ENCODE data around the gene RNF224. TPM values are rescaled to one million over a fixed set of nuclear protein-coding genes. Genes with fewer than 3 reads are reported as not detected.

The RNF224 gene
- total and polyA plus RNA-seq, 2 of the 13 experiments (the other 11 are each of a cell fraction or from before 2014, with no cell fraction given), result 0.09 TPM; not detected in 1

- TF ChIP-seq IKZF4 (CRISPR knock-in tag; IDR thresholded peaks at IDR 0.05; ENCODE audit: borderline replicate concordance, low read depth, not compliant biosample characterization), result no peak
- TF ChIP-seq KDM5A (IDR thresholded peaks at IDR 0.05; ENCODE audit: borderline replicate concordance, low read length), result no peak
- TF ChIP-seq ZNF496 (CRISPR knock-in tag; IDR thresholded peaks at IDR 0.05; ENCODE audit: insufficient replicate concordance), result no peak
- peak; percentile 78 for TF ChIP-seq ZFX (CRISPR knock-in tag; IDR thresholded peaks at IDR 0.05; ENCODE audit: low read depth)
- TF ChIP-seq PAWR (CRISPR knock-in tag; IDR thresholded peaks at IDR 0.05; ENCODE audit: borderline replicate concordance), result 0 out of 2 replicates have a peak, but pooled peaks have one; percentile 68
- TF ChIP-seq NAIF1 (CRISPR knock-in tag; IDR thresholded peaks at IDR 0.05; ENCODE audit: borderline replicate concordance), result no peak
- no peak for TF ChIP-seq ERF (CRISPR knock-in tag; IDR thresholded peaks at IDR 0.05)
- TF ChIP-seq ZNF703 (CRISPR knock-in tag; IDR thresholded peaks at IDR 0.05; ENCODE audit: borderline replicate concordance), result no peak
- no peak for TF ChIP-seq ZNF44 (CRISPR knock-in tag; IDR thresholded peaks at IDR 0.05)
- no peak for TF ChIP-seq REXO4 (CRISPR knock-in tag; IDR thresholded peaks at IDR 0.05; ENCODE audit: borderline replicate concordance)
- TF ChIP-seq TFDP2 (CRISPR knock-in tag; IDR thresholded peaks at IDR 0.05), result no peak
- 0 out of 2 replicates have a peak, but pooled peaks have one; percentile 30 for TF ChIP-seq PAXIP1 (CRISPR knock-in tag; conservative IDR thresholded peaks at IDR 0.05)
- TF ChIP-seq ZNF12 (CRISPR knock-in tag; IDR thresholded peaks at IDR 0.05), result no peak
- TF ChIP-seq EHMT2 (IDR thresholded peaks at IDR 0.05; ENCODE audit: borderline replicate concordance, low read depth, low read length), result no peak
- TF ChIP-seq DPF2 (CRISPR knock-in tag; IDR thresholded peaks at IDR 0.05; ENCODE audit: borderline replicate concordance, low read depth), result no peak
- TF ChIP-seq USF2 (IDR thresholded peaks at IDR 0.05; ENCODE audit: low read depth, low read length), result no peak
- TF ChIP-seq USF2 (CRISPR knock-in tag; IDR thresholded peaks at IDR 0.05; ENCODE audit: borderline replicate concordance), result no peak
- TF ChIP-seq ZBTB10 (CRISPR knock-in tag; IDR thresholded peaks at IDR 0.05; ENCODE audit: borderline replicate concordance), result no peak
Measured at GRCh38 chr9:137253717-137254623, 26.7 kb downstream of the RNF224 start (continued).
